NCI-H128 (cell line): ENCODE measurements around the gene BORCS8.
"Not testable (repeated sequence)": the region's sequence is repeated elsewhere in the genome, so short reads cannot be mapped to it uniquely, and the experiment has no call there.

Source experiments
- DNase-seq: peaks from one replicate; lab custom pipeline; 2025; ENCODE audit not compliant: unreplicated experiment; lab: John Stamatoyannopoulos, UW

The BORCS8 gene

GRCh38 chr19:19181488-19181998, 10.4 kb downstream of the BORCS8 start:
- DNase-seq: no peak

GRCh38 chr19:19179548-19180441, 12.2 kb downstream of the BORCS8 start:
- DNase-seq: no peak

- DNase-seq: no peak
These were observed 15.0 kb downstream of the BORCS8 start for GRCh38 chr19:19176950-19177349.

GRCh38 chr19:19173243-19173642, 18.7 kb downstream of the BORCS8 start:
- DNase-seq: not testable (repeated sequence)

- no peak for DNase-seq
These were observed 20.0 kb downstream of the BORCS8 start for GRCh38 chr19:19171821-19172532.

GRCh38 chr19:19170873-19171672, 20.9 kb downstream of the BORCS8 start:
- no peak for DNase-seq

GRCh38 chr19:19170053-19170872, 21.7 kb downstream of the BORCS8 start, which contains the start of gene MEF2B:
Gene MEF2B (minus strand): TSS chr19:19170263. CDS start chr19:19150735, 19,528 bp downstream.
- DNase-seq: peak; percentile 70

GRCh38 chr19:19169236-19170052, 22.5 kb downstream of the BORCS8 start:
- DNase-seq: no peak

GRCh38 chr19:19167612-19168011, 24.3 kb downstream of the BORCS8 start:
- no peak for DNase-seq

GRCh38 chr19:19165396-19165795, 26.6 kb downstream of the BORCS8 start:
- DNase-seq: no peak

- no peak for DNase-seq
These were observed 29.5 kb downstream of the BORCS8 start for GRCh38 chr19:19162495-19162894.

- DNase-seq: no peak
These were observed 31.4 kb downstream of the BORCS8 start for GRCh38 chr19:19160461-19161035.

GRCh38 chr19:19159534-19159933, 32.4 kb downstream of the BORCS8 start:
- DNase-seq: no peak

- DNase-seq: no peak
These were observed 34.1 kb downstream of the BORCS8 start for GRCh38 chr19:19157808-19158207.

- DNase-seq: no peak
These were observed 36.3 kb downstream of the BORCS8 start for GRCh38 chr19:19155495-19156219.

GRCh38 chr19:19154768-19155494, 37.0 kb downstream of the BORCS8 start:
- DNase-seq: no peak

GRCh38 chr19:19152668-19153384, 39.1 kb downstream of the BORCS8 start:
- DNase-seq: no peak
